ENCODE data around the gene SOX21.

SOX21 gene

DNA sequence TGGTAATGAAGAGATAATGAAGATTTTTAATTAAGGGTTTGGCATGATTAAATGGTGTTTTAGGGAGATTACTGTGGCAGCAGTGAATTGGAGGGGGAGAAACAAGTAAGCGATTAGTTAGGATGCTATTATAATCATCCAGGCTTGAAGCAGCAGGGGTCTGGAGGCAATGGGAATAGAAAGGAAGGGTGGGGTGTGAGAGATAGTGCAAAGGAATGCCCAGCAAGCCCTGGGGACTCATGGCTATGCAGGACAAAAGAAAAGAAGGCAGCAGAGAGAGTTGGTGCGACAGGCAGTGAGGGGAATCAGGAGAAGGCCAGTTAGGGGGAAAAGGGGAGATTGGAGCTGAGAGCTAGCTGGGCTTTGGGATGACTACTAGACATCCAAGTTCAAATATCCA lies 34.5 kb downstream of the SOX21 start:
- Histone ChIP-seq H3K9me3 (ENCODE audit: insufficient read depth, low read depth, low read length) (no peaks in the 10 kb centered on the region), H3K9me2 (replicated peaks; ENCODE audit: low read depth, low read length) (no peaks in the 10 kb centered on the region), H3K9ac (ENCODE audit: low read depth, low read length, poor library complexity, severe bottlenecking) (no peak overlapping the region), H3F3A (ENCODE audit: low read depth) (no peaks in the 10 kb centered on the region), H3K27me3 (ENCODE audit: insufficient read depth, low read length, poor library complexity, severe bottlenecking) (no peaks in the 10 kb centered on the region), H2AFZ (ENCODE audit: low read length) (no peak overlapping the region), H3K4me1 (ENCODE audit: insufficient read depth, low read length, poor library complexity, severe bottlenecking) (no peaks in the 10 kb centered on the region), H3K79me2 (ENCODE audit: insufficient read depth, low read length) (no peaks in the 10 kb centered on the region), H4K20me1 (ENCODE audit: insufficient read depth, low read length, poor library complexity, severe bottlenecking) (no peaks in the 10 kb centered on the region), H3K4me3 (ENCODE audit: low read length, poor library complexity, severe bottlenecking) (no peak overlapping the region), H3K4me2 (ENCODE audit: low read depth, low read length, poor library complexity, severe bottlenecking) (no peak overlapping the region), H3K36me3 (ENCODE audit: insufficient read depth, low read length) (no peaks in the 10 kb centered on the region)
- TF ChIP-seq EZH2phosphoT487 (IDR thresholded peaks at IDR 0.05; ENCODE audit: borderline replicate concordance), result no peak
- TF ChIP-seq, protein P1, sequence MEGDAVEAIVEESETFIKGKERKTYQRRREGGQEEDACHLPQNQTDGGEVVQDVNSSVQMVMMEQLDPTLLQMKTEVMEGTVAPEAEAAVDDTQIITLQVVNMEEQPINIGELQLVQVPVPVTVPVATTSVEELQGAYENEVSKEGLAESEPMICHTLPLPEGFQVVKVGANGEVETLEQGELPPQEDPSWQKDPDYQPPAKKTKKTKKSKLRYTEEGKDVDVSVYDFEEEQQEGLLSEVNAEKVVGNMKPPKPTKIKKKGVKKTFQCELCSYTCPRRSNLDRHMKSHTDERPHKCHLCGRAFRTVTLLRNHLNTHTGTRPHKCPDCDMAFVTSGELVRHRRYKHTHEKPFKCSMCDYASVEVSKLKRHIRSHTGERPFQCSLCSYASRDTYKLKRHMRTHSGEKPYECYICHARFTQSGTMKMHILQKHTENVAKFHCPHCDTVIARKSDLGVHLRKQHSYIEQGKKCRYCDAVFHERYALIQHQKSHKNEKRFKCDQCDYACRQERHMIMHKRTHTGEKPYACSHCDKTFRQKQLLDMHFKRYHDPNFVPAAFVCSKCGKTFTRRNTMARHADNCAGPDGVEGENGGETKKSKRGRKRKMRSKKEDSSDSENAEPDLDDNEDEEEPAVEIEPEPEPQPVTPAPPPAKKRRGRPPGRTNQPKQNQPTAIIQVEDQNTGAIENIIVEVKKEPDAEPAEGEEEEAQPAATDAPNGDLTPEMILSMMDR (conservative IDR thresholded peaks at IDR 0.05; ENCODE audit: low read length), result no peak

DNA sequence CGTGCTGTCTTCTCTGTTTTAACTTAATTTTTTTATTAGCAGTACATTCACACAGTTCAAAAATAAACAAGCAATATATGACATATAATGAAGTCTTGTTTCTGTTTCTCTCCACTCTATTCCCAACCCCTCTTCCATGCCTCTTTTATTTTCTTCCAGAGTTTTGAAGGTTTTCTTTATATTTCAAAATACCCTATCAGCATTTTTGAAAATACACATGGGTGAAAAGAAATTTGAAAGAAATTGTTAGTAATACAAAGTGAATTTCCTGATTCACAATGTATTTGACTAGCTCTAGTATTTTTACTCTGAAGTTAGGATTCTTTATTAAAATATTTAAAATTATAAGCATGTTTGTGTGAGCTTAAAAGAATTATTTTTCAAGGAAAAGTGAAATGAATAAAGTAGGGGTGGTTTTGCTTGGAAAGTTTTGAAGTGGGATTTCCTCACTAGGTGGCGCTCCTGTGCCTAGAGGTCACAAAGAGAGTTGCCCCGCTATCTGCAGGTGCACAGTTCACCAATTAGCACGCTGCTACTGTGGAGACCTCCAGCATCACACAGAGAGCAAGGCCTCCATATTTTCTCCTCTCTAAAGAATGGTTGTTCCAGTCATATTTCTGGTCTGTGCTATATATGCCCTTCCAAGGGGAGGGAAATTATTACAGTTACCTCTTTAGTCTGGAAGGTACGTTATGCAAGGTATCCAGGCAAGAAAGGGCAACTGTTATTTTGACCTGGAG lies 37.6 kb downstream of the SOX21 start:
- H4K20me1 ChIP-seq (ENCODE audit: insufficient read depth, low read length, poor library complexity, severe bottlenecking), result no peaks in the 10 kb centered on the region
- no peak overlapping the region for H3K4me3 ChIP-seq (ENCODE audit: low read length, poor library complexity, severe bottlenecking)
- no peak overlapping the region for H3K9ac ChIP-seq (ENCODE audit: low read depth, low read length, poor library complexity, severe bottlenecking)
- no peaks in the 10 kb centered on the region for H3K27me3 ChIP-seq (ENCODE audit: insufficient read depth, low read length, poor library complexity, severe bottlenecking)
- H3K79me2 ChIP-seq (ENCODE audit: insufficient read depth, low read length), result no peaks in the 10 kb centered on the region
- H3K9me3 ChIP-seq (ENCODE audit: insufficient read depth, low read depth, low read length), result no peaks in the 10 kb centered on the region
- no peaks in the 10 kb centered on the region for H3K36me3 ChIP-seq (ENCODE audit: insufficient read depth, low read length)
- TF ChIP-seq, protein P1 (conservative IDR thresholded peaks at IDR 0.05; ENCODE audit: low read length), result peak; percentile 77
- no peak for TF ChIP-seq EZH2phosphoT487 (IDR thresholded peaks at IDR 0.05; ENCODE audit: borderline replicate concordance)
- no peaks in the 10 kb centered on the region for H3F3A ChIP-seq (ENCODE audit: low read depth)
- no peaks in the 10 kb centered on the region for H3K4me1 ChIP-seq (ENCODE audit: insufficient read depth, low read length, poor library complexity, severe bottlenecking)
- H3K9me2 ChIP-seq (replicated peaks; ENCODE audit: low read depth, low read length), result no peaks in the 10 kb centered on the region
- H2AFZ ChIP-seq (ENCODE audit: low read length), result no peak overlapping the region
- H3K4me2 ChIP-seq (ENCODE audit: low read depth, low read length, poor library complexity, severe bottlenecking), result no peak overlapping the region

DNA sequence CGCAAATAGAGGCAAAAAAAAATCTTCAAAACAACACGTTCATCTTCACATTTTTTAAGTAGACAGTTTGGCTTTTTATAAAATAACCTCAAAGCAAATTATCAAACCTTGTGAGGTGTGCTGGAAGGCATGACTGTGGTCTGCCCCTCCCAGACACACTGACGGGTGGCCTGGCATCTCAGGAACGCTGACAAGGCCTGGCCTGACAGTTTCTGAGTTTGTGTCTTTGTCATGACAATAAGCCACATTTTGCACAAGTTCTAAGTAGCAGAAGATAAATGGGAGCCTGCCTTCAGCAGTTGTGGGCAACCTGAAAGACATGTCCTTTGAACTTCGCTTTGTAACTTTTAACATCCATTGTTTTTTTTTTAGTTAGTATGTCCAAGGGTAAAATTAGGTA lies 38.5 kb downstream of the SOX21 start:
- no peaks in the 10 kb centered on the region for H3F3A ChIP-seq (ENCODE audit: low read depth)
- no peak overlapping the region for H3K4me3 ChIP-seq (ENCODE audit: low read length, poor library complexity, severe bottlenecking)
- H3K9me2 ChIP-seq (replicated peaks; ENCODE audit: low read depth, low read length), result no peaks in the 10 kb centered on the region
- H3K79me2 ChIP-seq (ENCODE audit: insufficient read depth, low read length), result no peaks in the 10 kb centered on the region
- no peaks in the 10 kb centered on the region for H3K36me3 ChIP-seq (ENCODE audit: insufficient read depth, low read length)
- H2AFZ ChIP-seq (ENCODE audit: low read length), result no peak overlapping the region
- TF ChIP-seq, protein P1 (conservative IDR thresholded peaks at IDR 0.05; ENCODE audit: low read length), result no peak
- TF ChIP-seq EZH2phosphoT487 (IDR thresholded peaks at IDR 0.05; ENCODE audit: borderline replicate concordance), result no peak
- no peaks in the 10 kb centered on the region for H3K27me3 ChIP-seq (ENCODE audit: insufficient read depth, low read length, poor library complexity, severe bottlenecking)
- H3K9ac ChIP-seq (ENCODE audit: low read depth, low read length, poor library complexity, severe bottlenecking), result no peak overlapping the region
- H3K4me2 ChIP-seq (ENCODE audit: low read depth, low read length, poor library complexity, severe bottlenecking), result no peak overlapping the region
- H4K20me1 ChIP-seq (ENCODE audit: insufficient read depth, low read length, poor library complexity, severe bottlenecking), result no peaks in the 10 kb centered on the region
- H3K9me3 ChIP-seq (ENCODE audit: insufficient read depth, low read depth, low read length), result no peaks in the 10 kb centered on the region
- no peaks in the 10 kb centered on the region for H3K4me1 ChIP-seq (ENCODE audit: insufficient read depth, low read length, poor library complexity, severe bottlenecking)
